HG03095 (cell line): Measurements from ENCODE around the gene ZWILCH.

Experiments used
- ATAC-seq: cut with Tn5 transposase; IDR thresholded peaks from one replicate; pipeline ENCODE4 v1.9.1; 2021; ENCODE audit warnings: moderate library complexity; ENCODE audit not compliant: unreplicated experiment

Gene ZWILCH

DNA sequence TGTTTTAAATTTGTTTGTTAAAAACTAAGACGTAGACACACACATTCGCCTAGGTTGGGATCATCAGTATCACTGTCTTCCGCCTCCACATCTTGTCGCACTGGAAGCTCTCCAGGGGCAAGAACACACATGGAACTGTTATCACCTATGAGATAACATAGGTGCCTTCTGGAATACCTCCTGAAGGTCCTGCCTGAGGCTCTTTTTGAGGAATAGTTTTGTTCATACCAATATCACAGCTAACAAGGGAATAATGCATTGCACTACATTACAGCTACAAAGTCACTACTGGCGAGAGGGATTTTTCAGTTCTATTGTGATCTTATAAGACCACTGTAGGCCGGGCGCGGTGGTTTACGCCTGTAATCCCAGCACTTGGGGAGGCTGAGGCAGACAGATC is 29.9 kb downstream of the ZWILCH start:
- no peak for ATAC-seq

DNA sequence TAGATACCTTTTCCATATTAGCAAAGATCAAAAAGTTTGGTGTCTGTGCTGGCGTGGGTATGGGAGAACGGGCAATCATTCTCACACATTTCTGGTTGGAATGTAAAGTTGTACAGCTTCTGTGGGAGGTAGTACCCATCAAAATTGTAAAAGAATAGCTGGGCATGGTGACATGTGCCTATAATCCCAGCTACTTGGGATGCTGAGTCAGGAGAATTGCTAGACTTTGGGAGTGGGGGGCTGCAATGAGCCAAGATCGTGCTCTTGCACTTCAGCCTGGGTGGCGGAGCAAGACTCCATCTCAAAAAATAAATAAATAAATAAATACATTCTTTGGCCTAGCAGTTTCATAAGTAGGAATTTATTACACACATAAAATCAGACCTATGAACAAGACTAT is 37.8 kb downstream of the ZWILCH start:
- ATAC-seq: no peak

DNA sequence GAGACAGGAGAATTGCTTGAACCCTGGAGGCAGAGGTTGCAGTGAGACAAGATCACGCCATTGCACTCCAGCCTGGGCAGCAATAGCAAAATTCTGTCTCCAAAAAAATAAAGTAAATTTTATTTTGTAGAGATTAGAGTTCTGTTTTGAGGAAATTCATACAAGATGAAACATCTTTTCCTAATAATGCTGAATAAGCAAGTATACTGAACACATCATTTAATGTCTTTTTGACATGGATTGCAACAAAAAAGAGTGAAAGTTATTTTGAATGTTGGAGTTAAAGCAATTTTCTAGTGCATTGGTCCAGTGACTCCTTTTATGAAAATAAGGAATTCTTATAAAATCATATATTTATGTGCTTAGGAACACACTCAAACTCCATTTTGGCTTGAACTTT is 40.1 kb downstream of the ZWILCH start:
- ATAC-seq: no peak

DNA sequence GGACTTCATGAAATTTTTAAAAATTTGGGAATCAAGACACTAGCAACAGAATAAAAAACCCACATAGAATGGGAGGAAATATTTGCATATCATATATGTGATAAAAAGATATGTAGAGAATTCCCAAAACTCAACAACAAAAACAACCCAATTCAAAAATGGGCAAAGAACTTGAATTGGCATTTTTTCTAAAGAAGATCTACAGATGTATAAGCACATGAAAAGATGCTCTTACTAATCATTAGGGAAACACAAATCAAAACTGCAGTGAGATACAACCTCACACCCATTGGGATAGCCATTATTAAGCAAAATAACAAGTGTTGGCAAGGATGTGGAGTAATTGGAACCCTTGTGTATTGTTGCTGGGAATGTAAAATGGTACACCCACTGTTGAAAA is 50.6 kb downstream of the ZWILCH start:
- no peak for ATAC-seq

DNA sequence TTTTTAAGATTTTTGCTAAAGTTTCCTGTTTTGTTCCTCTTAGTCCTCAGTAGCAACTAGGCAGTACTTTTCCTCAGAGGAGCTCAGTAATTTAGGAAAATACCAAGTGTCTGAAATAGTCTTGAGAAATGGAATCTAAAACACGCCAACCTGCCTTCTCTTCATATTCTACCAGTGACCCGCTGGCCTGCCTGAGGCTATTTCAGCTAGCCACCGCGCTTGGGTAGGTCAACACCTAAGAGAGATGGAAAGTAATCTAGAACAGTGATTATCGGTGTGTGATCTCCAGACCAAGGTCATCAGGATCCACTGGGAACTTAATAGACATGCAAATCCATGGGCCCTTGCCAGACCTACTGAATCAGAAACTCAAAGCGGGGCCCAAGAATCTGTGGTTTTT is 53.1 kb downstream of the ZWILCH start:
- ATAC-seq: no peak

DNA sequence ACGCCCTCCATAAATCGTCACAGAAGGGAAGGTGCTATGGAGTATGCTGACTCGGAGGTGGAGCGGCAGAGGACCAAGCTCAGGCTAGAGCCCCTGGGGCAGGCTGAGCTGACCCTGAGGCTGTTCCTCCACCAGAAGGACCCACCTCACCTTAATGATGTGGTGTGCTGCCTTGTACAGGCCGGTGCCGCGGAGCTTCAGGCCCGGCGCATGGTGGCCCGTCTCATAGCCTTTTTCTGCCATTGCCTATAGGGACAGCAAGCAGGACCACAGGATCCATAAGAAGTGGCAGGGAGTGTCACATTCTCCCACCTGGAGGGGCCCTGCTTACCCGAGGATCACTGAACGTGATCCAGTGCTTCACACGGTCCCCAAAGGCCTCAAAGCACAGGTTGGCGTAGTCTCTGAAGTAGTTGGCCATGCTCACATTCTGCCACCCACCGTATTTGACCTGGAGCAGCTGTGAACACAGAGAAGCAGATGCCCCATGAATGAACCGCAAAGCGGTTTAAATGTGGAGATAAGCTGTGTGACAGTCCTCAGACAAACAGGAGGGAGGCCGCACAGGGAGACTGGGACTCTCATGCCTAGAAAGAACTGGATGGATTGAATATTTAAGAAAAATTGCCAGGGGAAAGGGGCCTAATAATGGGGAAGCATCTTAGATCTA is 55.9 kb downstream of the ZWILCH start:
- ATAC-seq: no peak

DNA sequence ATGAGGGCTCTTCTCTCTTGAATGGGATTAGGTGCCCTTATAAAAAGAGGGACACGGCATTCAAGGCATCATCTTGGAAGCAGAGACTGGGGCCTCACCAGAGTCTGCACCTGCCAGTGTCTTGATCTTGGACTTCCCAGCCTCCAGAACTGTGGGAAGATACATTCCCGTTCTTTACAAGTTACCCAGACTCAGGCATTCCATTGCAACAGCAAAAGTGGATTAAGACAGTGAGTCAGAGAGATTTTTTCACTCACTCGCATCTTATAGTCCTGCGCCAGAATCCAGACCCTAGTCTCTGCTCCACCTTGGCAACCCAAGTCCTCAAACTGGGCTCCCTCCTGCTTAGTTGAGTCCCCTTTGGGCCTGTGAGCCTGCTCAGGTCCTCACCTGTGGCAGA is 58.0 kb downstream of the ZWILCH start:
- no peak for ATAC-seq

DNA sequence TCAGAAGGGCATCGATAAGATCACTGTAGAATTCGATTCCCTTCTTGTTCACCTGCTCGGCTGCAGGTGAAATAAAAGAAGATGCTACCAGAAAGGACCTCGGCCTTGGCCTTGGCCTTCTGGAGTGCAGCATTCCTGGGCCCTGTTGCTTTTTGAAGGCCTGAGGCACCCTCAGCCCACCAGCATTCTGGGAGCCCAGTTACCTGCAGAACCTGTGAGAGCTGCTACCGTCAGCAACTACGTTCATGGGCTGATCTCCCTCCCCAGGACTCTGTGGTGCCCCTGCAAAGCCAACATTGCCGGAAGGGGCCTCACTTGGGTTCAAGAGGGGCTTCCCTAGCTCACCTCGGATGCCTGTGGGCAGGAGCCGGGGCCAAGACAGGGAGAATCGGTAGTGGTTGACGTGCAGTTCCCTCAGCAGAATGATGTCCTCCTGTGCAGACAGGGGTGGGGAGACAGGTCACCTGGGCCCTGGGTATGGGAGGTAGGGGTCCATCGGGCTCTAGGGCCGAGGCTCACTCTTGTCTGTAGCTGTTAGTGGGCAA is 58.5 kb downstream of the ZWILCH start:
- no peak for ATAC-seq

DNA sequence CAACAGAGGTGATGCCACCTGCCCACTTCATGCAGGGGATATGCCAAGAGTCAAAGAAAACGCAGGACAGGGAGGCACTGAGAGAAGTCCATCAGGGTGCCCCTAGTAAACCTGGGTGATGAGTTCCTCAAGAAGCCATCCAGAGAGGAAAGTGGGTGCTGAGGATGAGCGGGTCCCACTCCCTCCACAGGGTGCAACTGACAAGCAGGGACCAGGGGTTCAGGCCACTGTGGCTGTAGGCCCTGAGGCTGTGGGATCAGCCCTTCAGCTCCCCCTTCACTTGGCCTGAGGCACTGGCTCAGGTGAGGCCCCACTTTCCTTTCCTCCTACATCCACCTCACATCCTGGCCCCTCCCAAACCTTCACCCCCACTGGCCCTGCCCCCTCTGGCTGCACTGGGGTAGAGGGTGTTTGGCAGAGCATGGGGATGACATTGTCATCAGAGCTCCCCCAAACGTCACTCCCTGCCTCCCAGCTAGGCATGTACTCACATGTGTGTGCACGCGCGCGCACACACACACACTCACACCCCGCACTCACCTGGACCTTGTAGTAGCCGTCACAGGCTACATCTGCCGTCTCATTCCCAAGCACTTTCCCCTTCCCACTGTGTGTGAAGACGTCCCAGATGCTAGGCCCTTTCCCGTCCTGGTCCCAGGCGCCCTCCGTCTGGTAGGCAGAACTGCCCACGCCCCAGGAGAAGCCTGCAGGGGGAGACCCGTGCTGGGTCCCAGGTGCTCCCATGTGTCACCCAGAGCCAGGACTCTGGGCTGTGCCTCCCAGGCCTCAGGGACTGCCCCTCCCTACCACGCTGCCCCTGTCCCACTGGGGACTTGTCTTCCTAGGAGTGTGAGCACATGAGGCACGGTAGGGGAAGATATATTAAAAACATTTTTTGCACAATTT is 59.3 kb downstream of the ZWILCH start:
- ATAC-seq: no peak

DNA sequence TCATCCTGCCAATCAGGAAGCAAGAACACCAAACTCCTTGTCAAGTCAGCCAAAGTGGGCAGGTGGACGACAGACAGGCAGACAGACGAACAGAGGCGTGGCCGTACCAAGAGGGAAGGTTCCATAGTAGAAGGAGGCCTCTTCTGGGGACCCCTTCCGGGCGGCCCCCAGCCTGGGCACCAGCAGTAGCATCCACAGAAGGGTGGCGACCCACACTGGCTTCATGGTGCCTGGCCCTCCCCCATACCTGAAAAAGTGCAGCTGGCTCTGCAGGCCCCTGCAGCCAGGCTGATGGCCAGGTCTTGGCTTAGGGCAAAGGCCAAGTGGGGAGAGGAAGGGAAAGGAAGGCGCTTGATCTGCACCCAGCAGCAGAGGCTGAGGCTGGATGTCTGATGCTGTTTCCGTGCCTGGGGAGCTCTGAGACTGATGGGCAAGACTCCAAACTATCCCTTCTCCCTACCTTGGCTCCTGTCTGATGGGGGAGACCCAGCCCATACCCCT is 60.1 kb downstream of the ZWILCH start:
- ATAC-seq: no peak

DNA sequence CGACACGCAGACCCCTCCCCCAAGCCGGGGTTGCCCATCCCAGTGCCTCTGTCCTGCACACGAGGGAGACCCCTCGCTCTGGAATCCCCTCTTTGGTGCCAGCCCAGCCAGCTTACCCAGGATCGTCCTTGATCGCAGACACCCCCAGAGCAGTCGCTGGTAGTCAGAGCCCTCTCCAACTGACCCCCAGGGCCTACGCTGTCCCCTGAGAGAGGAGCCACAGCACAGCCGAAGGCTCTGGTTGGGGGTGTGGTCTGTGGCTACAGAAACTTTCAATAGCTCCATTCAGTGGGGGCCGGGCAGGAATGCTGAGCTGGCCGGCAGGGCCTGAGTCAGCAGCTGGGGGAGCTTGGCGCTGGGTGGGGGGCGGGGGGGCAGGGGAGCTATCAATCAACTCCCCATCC is 60.6 kb downstream of the ZWILCH start, which contains the start of gene LCTL:
TSS of gene LCTL (minus strand) at position 258 of the 404 bp plus-strand sequence. CDS start 633 bp downstream, outside the sequence.
- no peak for ATAC-seq

DNA sequence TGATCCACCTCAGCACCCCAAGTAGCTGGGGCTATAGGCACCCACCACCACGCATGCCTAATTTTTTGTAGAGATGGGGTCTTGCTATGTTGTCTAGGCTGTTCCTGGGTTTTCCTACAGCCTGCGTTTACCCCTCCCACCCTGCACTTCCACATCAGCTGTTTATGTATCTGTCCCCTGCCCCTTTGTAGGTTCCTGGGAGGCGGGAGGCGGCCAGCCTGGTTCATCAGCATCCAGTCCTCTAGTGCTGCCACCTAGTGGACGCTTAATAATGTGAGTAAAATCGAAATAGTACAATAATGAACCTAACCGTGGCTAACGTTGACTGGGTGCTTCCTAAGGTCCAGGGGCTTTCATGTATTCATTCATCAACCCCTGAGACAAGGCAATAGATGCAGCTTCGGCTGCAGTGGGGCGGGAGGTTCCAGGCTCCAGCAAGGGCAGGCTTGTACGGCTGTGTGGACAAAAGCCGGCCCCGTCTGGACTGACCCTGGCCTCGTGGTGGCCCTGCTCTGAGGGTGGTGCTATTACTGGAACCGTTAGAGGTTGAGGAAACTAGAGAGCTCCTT is 61.9 kb downstream of the ZWILCH start:
- no peak for ATAC-seq

DNA sequence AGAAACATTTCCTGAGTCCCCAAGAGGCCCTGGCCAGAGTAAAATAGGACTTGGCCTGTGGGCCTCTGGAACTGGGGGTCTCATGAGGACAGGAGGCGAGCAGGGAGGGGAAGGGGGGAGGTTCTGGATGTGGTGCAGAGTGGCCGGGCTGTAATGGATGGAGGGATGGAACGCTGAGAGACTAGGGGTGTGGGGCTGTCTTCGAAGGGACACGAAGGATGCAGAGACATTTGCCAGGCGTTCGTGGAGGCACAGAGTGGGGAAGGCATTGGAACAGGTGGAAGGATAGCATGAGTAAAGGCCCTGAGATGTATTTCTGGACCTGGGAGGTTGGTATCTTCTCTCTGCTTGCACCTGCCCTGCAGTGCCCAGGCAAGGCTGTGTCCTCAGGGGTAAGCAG is 62.8 kb downstream of the ZWILCH start:
- ATAC-seq: no peak

DNA sequence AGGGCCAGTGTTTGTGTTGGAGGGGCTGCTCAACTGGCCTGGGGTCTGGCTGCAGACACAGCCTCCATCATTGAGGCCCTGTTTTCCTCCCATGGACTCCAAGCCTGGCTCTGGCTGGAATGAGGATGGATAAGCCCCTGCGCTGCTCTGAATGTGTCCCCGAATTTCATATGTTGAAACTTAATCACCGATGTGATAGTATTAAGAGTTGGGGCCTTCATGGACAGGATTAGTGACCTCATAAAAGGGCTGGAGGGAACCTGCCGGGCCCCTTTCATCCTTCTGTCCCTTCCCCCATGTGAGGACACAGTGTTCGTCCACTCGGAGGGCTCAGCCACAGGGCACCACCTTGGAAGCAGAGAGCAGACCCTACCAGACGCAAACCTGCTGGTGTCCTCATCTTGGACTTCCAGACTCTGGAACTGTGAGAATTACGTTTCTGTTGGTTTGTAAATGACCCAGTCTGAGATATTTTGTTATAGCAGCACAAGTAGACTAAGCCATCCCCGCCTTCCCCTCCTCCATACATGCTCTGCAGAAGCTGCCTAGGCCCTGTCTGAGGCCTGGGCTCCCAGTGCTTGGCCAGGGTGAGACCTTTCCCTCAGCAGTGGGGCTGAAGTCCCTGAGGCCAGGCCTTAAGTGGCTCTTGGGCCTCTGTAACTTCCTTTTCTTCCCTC is 64.5 kb downstream of the ZWILCH start:
- ATAC-seq: no peak

DNA sequence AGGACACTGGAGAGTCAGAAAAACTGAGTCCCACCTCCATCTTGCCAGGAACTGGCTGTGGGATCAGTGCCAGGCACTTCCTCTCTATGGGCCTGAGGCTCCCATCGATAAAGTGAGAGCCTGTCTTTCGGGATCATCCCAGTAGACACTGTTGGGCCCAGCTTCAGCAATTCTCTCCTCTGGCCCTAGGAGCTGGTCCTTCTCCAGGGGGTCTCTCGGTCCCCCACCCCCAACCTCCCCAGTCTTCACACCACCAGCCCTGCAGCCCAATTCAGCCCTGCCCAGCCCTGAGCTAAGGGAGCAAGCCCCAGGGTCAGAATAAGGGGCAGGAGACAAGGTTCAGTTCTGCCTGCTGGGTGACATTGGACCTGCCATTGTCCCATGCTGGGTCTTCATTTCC is 65.2 kb downstream of the ZWILCH start:
- no peak for ATAC-seq

DNA sequence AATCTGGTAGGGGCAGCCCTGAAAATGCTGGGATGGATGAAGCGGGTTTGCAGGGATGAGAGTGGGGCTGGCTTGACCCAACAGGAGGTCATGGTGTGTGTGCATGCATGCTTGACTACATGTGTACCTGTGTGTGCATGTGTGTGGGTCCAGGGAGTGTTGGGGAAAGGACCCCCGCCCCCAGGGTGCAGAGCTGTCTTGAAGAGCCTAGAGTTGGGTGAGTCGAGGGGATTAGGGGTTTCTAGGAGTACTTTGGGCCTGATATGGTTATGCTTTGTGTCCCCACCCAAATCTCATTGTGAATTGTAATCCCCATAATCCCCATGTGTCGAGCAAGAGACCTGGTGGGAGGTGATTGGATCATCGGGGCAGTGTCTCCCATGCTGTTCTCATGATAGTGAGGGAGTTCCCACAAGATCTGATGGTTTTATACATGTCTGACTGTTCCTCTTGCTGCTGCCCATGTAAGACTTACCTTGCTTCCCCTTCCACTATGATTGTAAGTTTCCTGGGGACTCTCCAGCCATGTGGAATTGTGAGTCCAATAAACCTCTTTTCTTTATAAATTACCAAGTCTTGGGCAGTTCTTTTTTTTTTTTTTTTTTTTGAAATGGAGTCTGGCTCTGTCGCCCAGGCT is 65.8 kb downstream of the ZWILCH start:
- no peak for ATAC-seq

DNA sequence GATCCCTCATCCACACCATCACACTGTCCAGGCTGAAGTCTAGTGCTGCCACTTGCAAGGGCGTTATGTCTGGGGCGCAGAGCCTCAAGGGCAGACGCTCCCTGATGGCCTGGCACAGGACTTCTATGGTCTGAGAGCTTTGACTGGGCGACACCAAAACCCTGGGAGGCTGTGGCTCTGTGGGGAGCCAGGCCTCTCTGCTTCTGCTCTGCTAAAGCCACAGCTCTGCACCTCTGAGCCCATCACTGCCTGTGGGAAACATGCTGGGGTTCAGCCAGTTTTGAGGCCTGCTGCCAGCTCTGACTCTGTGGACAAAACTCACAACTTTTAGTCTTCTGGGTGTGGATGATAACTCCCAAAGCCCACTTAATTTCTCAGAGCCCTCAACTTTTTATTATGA is 67.0 kb downstream of the ZWILCH start:
- no peak for ATAC-seq

DNA sequence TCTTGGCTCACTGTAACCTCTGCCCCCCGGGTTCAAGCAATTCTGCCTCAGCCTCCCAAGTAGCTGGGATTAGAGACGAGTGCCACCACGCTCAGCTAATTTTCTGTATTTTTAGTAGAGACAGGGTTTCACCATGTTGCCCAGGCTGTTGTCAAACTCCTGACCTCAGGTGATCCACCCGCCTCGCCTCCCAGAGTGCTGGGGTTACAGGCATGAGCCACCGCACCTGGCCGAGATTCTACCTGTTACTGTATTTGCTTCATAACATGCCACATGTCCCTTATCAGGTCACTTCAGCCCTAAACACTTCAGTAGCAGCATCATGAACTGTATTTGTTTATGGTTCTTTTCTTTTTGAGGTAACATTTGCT is 68.2 kb downstream of the ZWILCH start:
- ATAC-seq: no peak

DNA sequence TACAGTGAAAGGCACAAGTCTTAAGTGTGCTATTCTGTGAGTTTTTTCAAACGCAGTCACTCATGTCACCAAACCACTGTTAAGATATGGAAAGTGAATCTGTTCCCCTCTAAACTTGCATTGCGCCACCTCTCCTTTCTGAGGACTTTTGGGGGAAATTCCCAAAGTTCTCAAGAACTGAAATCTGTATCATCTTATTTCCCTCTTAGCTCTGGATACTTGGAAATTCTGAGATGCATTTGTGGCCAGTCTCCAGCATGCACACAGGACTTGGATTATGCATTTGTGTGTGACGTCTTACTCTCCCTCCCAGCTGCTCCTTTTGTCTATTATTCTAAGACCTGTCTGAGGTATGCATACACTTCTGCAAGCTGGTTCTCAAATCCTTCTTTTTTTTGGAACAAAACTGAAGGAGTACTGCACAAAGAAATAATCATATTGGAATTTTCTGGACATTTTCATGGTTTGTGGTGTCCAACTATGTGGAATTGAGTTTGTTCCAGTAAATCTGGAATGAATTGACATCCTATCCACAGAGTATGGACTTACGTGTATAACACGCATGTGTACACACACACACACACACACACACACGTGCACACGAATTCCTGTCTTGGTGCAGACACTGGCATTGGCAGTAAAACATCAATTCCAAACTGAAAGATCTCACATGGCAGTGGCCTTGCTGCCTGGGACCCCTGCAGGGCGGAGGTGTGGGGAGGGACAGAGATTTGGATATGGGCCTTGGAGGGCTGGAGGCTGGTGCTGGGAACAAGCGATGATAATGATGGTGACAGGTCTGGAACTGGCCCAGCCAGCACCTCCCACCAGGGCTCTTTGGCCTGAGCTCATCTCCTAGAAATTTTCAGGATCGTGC is 68.8 kb downstream of the ZWILCH start:
- ATAC-seq: no peak

DNA sequence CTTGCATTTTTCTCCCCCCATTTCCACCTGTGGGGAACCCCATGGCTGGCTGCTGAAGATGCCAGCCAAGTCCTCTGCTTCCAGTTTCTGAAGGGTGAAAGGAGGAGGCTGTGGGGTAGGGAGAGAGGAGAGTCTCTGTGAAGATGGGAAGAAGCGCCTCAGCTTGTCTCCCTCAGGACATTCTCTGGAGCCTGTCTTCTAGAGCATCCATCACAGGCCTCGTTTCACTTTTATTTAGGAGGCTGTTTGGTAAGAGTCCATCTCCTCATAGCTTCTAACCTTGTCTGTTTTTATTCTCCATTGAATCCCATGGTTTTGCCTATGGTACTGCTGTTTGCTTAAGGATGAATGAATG is 69.4 kb downstream of the ZWILCH start:
- no peak for ATAC-seq
